ENCODE measurements around the gene IFT74.

IFT74 gene

GRCh38 chr9:26975728-26976707, 19.8 kb downstream of the IFT74 start:
- peak; percentile 19 for DNase-seq

- no peak for DNase-seq
Observed at GRCh38 chr9:26983340-26983739, 27.1 kb downstream of the IFT74 start.

- DNase-seq, result no peak
Observed at GRCh38 chr9:26995810-26996209, 39.6 kb downstream of the IFT74 start.

GRCh38 chr9:27003426-27004077, 47.3 kb downstream of the IFT74 start:
- no peak for DNase-seq

- DNase-seq, result no peak
Observed at GRCh38 chr9:27005491-27005890, 49.3 kb downstream of the IFT74 start, which contains the start of gene LRRC19. Gene LRRC19 (minus strand): TSS chr9:27005672. CDS start chr9:26999694, 5,978 bp downstream.

- DNase-seq, result no peak
Observed at GRCh38 chr9:27019589-27019988, 63.4 kb downstream of the IFT74 start.

GRCh38 chr9:27022920-27023319, 66.7 kb downstream of the IFT74 start:
- no peak for DNase-seq

- DNase-seq, result no peak
Observed at GRCh38 chr9:27029186-27029585, 73.0 kb downstream of the IFT74 start.

GRCh38 chr9:27033815-27034403, 77.7 kb downstream of the IFT74 start:
- DNase-seq, result no peak

- DNase-seq, result no peak
Observed at GRCh38 chr9:27037499-27037898, 81.3 kb downstream of the IFT74 start.

- no peak for DNase-seq
Observed at GRCh38 chr9:27041746-27042145, 85.5 kb downstream of the IFT74 start.

GRCh38 chr9:27042476-27042875, 86.3 kb downstream of the IFT74 start:
- DNase-seq, result no peak

GRCh38 chr9:27043176-27043575, 87.0 kb downstream of the IFT74 start:
- no peak for DNase-seq

GRCh38 chr9:27047136-27047535, 90.9 kb downstream of the IFT74 start:
- no peak for DNase-seq

GRCh38 chr9:27053369-27054022, 97.3 kb downstream of the IFT74 start:
- DNase-seq, result no peak

GRCh38 chr9:27054125-27054524, 97.9 kb downstream of the IFT74 start:
- no peak for DNase-seq

GRCh38 chr9:27054841-27055240, 98.6 kb downstream of the IFT74 start:
- DNase-seq, result no peak

GRCh38 chr9:27059412-27059811, 103.2 kb downstream of the IFT74 start:
- DNase-seq, result no peak

GRCh38 chr9:27059907-27060306, 103.7 kb downstream of the IFT74 start:
- no peak for DNase-seq

GRCh38 chr9:27065288-27065687, 109.1 kb downstream of the IFT74 start:
- no peak for DNase-seq

- DNase-seq, result no peak
Observed at GRCh38 chr9:27073841-27074728, 117.9 kb downstream of the IFT74 start.

- no peak for DNase-seq
Observed at GRCh38 chr9:27078685-27079084, 122.5 kb downstream of the IFT74 start.
